HFF-Myc (cell line): Measurements from ENCODE around the gene MREG.
A peak's percentile ranks its signal among the peaks of the same experiment; 100 is the strongest.
"Not testable (repeated sequence)": the region's sequence is repeated elsewhere in the genome, so short reads cannot be mapped to it uniquely, and the experiment has no call there.

Source experiments
- DNase-seq: peaks from one replicate; pipeline ENCODE4 v3.0.0-alpha.2; 2011; ENCODE audit warnings: low read depth; ENCODE audit errors: extremely low read depth
- H3K4me3 ChIP-seq: replicated peaks from 2 replicates; pipeline ENCODE4 v1.5.1; 2011; ENCODE audit warnings: low read depth, mild to moderate bottlenecking, control low read depth, low read length
- CTCF ChIP-seq: IDR thresholded peaks from 2 replicates; pipeline ENCODE4 v1.5.1; 2012; ENCODE audit warnings: mild to moderate bottlenecking, low read depth, low read length, control low read depth; ENCODE audit errors: missing control alignments

MREG gene

DNA sequence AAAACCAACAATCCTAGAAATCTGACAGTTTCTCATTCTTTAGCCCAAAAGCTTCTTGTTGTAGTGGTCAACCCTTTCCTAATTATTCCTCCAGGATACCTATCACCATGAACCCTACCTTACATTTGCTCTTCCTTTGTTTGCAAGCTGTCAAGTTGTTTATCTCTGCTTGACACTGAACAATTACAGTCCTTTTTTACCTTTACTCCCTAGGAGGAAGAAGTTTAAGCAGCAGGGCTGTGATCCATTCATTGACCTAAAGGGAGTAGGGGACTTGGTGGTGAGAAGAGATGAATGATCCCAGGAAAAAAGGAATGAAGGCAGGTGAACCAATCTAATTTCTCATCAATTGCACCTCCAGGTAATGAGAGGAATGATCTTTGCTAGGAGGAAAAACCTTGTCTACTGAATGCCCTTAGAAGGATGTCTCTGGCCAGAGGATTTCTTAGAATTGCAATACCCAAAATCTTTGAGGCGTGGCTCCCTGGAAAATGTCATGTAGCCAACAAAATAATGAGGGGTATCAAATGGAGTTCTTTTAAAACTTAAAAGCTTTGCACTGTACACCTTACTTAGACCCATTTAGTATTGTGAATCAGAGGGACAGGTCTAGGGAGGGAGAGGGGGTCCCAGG, 47.7 kb downstream of the MREG start:
- no peak overlapping the region for H3K4me3 ChIP-seq
- TF ChIP-seq CTCF = no peak
- DNase-seq = no peak

GRCh38 chr2:215961981-215962380, 51.4 kb downstream of the MREG start:
- no peak overlapping the region for H3K4me3 ChIP-seq
- DNase-seq = no peak
- no peak for TF ChIP-seq CTCF

DNA sequence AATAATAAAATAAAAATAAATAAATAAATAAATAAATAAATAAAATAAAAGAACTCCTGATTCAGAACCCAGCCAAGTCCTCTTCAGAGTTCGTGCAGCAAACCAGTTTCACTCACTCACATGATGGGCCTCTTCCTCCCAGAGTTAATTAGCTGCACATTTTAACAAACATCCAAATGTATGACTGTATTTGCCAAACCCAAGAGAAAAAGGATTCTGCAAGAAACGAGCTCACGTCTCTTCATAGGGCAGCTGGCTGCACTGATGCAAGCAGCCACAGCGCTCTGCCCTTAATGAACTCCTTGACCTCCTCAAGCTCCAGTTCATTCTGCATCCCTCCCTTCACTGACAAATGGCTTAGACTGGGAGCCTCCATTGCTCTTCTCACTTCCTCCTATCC, 55.1 kb downstream of the MREG start:
- no peak overlapping the region for H3K4me3 ChIP-seq
- peak; percentile 39 for DNase-seq
- TF ChIP-seq CTCF = no peak

DNA sequence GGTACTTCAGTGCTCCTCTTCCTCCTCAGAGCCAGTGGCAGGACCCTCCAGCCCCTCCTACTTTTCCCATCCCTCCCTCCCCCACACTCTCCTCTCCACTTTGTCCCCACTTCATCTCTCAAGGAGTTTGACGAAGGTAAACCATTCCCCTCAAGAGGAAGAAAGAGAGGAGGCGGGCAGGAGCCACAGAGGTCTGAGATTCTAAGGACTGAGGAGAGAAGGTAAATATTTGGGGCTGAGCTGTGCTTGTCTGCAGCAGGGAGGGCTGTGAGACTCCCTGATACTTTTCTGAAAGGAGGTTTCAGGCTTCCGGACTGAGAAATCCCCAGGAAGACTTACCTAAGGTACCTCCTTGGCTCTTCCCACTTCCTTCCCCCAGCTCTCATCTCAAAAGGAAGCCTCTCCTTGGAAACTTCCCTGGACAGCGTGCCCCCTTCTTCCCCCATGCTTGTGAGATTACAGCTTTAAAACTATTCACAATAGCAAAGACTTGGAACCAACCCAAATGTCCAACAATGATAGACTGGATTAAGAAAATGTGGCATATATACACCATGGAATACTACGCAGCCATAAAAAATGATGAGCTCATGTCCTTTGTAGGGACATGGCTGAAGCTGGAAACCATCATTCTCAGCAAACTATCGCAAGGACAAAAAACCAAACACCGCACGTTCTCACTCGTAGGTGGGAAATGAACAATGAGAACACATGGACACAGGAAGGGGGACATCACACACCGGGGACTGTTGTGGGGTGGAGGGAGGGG, 55.8 kb downstream of the MREG start:
- not testable (repeated sequence) for H3K4me3 ChIP-seq, DNase-seq

- no peak for TF ChIP-seq CTCF
Observed at GRCh38 chr2:215952860-215953637, 60.3 kb downstream of the MREG start.

GRCh38 chr2:215951558-215951957, 61.8 kb downstream of the MREG start:
- TF ChIP-seq CTCF = no peak
- H3K4me3 ChIP-seq = no peak overlapping the region
- no peak for DNase-seq

More at GRCh38 chr2:215952860-215953637, 60.3 kb downstream of the MREG start:
- H3K4me3 ChIP-seq = no peak overlapping the region
- no peak for DNase-seq

- H3K4me3 ChIP-seq = no peak overlapping the region
- peak; percentile 43 for TF ChIP-seq CTCF
- DNase-seq = peak; percentile 40
Observed at GRCh38 chr2:215949991-215950404, 63.4 kb downstream of the MREG start.
